HG03432 (cell line): ENCODE measurements around the gene AMIGO1.

Experiments
- ATAC-seq: cut with Tn5 transposase; IDR thresholded peaks from one replicate; pipeline ENCODE4 v1.9.1; 2021; ENCODE audit warnings: mild to moderate bottlenecking, moderate library complexity; ENCODE audit not compliant: unreplicated experiment

Gene AMIGO1

GRCh38 chr1:109532365-109533136 lies 23.0 kb upstream of the AMIGO1 start:
- ATAC-seq = peak; percentile 78

- no peak for ATAC-seq
These were observed 22.4 kb upstream of the AMIGO1 start for GRCh38 chr1:109531826-109532364.

- no peak for ATAC-seq
These were observed 21.9 kb upstream of the AMIGO1 start for GRCh38 chr1:109531380-109531779.

GRCh38 chr1:109530457-109531087 lies 21.0 kb upstream of the AMIGO1 start:
- ATAC-seq = no peak

- no peak for ATAC-seq
These were observed 20.4 kb upstream of the AMIGO1 start for GRCh38 chr1:109529881-109530456.

- ATAC-seq = no peak
These were observed 19.2 kb upstream of the AMIGO1 start for GRCh38 chr1:109528712-109529111.

GRCh38 chr1:109527846-109528695 lies 18.5 kb upstream of the AMIGO1 start:
- no peak for ATAC-seq

- peak; percentile 70 for ATAC-seq
These were observed 17.7 kb upstream of the AMIGO1 start for GRCh38 chr1:109527098-109527811.

- no peak for ATAC-seq
These were observed 14.2 kb upstream of the AMIGO1 start for GRCh38 chr1:109523706-109524105.

- no peak for ATAC-seq
These were observed 12.5 kb upstream of the AMIGO1 start for GRCh38 chr1:109522026-109522425.

GRCh38 chr1:109521002-109521951 lies 11.8 kb upstream of the AMIGO1 start:
- ATAC-seq = no peak

GRCh38 chr1:109517337-109517736 lies 7.8 kb upstream of the AMIGO1 start:
- no peak for ATAC-seq

GRCh38 chr1:109516872-109517271 lies 7.3 kb upstream of the AMIGO1 start:
- no peak for ATAC-seq

- ATAC-seq = no peak
These were observed 5.3 kb upstream of the AMIGO1 start for GRCh38 chr1:109514846-109515245.

- ATAC-seq = no peak
These were observed 3.7 kb upstream of the AMIGO1 start for GRCh38 chr1:109513110-109513710.

GRCh38 chr1:109508873-109509175 lies 703 bp downstream of the AMIGO1 start:
- ATAC-seq = no peak

- no peak for ATAC-seq
These were observed 1.3 kb downstream of the AMIGO1 start for GRCh38 chr1:109508001-109508872.

GRCh38 chr1:109504974-109505373 lies 4.6 kb downstream of the AMIGO1 start:
- ATAC-seq = no peak
